ENCODE results near the gene ERBB4. TPM values are rescaled to one million over a fixed set of nuclear protein-coding genes. Genes with fewer than 3 reads are reported as not detected.

Gene ERBB4
- total and polyA plus RNA-seq, 2 of the 8 experiments (the other 6 are each of a cell fraction or from before 2014, with no cell fraction given), result 0.34 to 1.3 TPM

DNA sequence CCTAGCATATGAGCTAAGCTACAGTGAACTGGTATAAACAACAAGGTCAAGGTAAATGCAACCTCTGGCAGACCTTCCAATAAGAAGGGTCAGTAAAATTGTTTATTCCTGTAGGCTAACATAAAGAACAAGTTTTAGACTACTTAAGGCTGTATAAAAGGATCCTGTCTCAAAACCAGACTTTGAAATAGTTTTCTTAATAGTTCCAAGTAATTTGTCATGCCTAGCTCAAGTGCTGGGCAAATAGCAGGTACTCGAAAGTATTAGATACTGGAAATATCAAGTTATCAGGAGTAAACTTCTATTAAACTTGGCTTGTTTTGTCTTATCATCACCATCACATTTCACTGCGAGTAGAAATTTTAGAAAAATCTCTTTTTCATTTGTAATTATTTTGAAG, 1087.0 kb downstream of the ERBB4 start (continued):
- TF ChIP-seq, protein P1, sequence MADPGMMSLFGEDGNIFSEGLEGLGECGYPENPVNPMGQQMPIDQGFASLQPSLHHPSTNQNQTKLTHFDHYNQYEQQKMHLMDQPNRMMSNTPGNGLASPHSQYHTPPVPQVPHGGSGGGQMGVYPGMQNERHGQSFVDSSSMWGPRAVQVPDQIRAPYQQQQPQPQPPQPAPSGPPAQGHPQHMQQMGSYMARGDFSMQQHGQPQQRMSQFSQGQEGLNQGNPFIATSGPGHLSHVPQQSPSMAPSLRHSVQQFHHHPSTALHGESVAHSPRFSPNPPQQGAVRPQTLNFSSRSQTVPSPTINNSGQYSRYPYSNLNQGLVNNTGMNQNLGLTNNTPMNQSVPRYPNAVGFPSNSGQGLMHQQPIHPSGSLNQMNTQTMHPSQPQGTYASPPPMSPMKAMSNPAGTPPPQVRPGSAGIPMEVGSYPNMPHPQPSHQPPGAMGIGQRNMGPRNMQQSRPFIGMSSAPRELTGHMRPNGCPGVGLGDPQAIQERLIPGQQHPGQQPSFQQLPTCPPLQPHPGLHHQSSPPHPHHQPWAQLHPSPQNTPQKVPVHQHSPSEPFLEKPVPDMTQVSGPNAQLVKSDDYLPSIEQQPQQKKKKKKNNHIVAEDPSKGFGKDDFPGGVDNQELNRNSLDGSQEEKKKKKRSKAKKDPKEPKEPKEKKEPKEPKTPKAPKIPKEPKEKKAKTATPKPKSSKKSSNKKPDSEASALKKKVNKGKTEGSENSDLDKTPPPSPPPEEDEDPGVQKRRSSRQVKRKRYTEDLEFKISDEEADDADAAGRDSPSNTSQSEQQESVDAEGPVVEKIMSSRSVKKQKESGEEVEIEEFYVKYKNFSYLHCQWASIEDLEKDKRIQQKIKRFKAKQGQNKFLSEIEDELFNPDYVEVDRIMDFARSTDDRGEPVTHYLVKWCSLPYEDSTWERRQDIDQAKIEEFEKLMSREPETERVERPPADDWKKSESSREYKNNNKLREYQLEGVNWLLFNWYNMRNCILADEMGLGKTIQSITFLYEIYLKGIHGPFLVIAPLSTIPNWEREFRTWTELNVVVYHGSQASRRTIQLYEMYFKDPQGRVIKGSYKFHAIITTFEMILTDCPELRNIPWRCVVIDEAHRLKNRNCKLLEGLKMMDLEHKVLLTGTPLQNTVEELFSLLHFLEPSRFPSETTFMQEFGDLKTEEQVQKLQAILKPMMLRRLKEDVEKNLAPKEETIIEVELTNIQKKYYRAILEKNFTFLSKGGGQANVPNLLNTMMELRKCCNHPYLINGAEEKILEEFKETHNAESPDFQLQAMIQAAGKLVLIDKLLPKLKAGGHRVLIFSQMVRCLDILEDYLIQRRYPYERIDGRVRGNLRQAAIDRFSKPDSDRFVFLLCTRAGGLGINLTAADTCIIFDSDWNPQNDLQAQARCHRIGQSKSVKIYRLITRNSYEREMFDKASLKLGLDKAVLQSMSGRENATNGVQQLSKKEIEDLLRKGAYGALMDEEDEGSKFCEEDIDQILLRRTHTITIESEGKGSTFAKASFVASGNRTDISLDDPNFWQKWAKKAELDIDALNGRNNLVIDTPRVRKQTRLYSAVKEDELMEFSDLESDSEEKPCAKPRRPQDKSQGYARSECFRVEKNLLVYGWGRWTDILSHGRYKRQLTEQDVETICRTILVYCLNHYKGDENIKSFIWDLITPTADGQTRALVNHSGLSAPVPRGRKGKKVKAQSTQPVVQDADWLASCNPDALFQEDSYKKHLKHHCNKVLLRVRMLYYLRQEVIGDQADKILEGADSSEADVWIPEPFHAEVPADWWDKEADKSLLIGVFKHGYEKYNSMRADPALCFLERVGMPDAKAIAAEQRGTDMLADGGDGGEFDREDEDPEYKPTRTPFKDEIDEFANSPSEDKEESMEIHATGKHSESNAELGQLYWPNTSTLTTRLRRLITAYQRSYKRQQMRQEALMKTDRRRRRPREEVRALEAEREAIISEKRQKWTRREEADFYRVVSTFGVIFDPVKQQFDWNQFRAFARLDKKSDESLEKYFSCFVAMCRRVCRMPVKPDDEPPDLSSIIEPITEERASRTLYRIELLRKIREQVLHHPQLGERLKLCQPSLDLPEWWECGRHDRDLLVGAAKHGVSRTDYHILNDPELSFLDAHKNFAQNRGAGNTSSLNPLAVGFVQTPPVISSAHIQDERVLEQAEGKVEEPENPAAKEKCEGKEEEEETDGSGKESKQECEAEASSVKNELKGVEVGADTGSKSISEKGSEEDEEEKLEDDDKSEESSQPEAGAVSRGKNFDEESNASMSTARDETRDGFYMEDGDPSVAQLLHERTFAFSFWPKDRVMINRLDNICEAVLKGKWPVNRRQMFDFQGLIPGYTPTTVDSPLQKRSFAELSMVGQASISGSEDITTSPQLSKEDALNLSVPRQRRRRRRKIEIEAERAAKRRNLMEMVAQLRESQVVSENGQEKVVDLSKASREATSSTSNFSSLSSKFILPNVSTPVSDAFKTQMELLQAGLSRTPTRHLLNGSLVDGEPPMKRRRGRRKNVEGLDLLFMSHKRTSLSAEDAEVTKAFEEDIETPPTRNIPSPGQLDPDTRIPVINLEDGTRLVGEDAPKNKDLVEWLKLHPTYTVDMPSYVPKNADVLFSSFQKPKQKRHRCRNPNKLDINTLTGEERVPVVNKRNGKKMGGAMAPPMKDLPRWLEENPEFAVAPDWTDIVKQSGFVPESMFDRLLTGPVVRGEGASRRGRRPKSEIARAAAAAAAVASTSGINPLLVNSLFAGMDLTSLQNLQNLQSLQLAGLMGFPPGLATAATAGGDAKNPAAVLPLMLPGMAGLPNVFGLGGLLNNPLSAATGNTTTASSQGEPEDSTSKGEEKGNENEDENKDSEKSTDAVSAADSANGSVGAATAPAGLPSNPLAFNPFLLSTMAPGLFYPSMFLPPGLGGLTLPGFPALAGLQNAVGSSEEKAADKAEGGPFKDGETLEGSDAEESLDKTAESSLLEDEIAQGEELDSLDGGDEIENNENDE (IDR thresholded peaks at IDR 0.05; ENCODE audit: insufficient replicate concordance, low read length), result no peak
